Sciatic nerve (tissue), 2 donors: ENCODE measurements around the gene PRKAG3. TPM values are rescaled to one million over a fixed set of nuclear protein-coding genes. Genes with fewer than 3 reads are reported as not detected.

Experiments
- ATAC-seq: fragments of 200-7000 bp; cut with Tn5 transposase; one replicate; pipeline ENCODE4 v1.9.1; 2020; ENCODE audit warnings: mild to moderate bottlenecking, moderate library complexity
- DNase-seq: peaks from one replicate; pipeline ENCODE4 v3.0.0-alpha.2; 2020; ENCODE audit warnings: low spot score
- intact Hi-C: fragments of 100-400 bp; cut with DNase I; formaldehyde crosslinking; loops from one replicate; pipeline ENCODE4 v1.14.2; 2022
- total RNA-seq: library from RNA; stranded (reverse); fragmentation: NEBNext Ultra II Directional; extraction: Animal tissue kit (Norgen Biotek cat#: 25700); gene quantifications from one replicate; pipeline ENCODE4 v1.2.1, GENCODE V29; 2021
- donor health status: DM: no; HTN: no; CAD: no.
- donor health status: DM: no; HTN: no; CAD: no.

The PRKAG3 gene
- total RNA-seq: 0.49 TPM

GRCh38 chr2:218831378-218831990 lies at the start of gene PRKAG3:
Gene PRKAG3 (minus strand): TSS chr2:218831803.
- peak; percentile 64 for ATAC-seq
- intact Hi-C loops: no loop called here
- peak; percentile 58 for DNase-seq

- DNase-seq (no peak), ATAC-seq (no peak)
- intact Hi-C loops: no loop called here
Measured at GRCh38 chr2:218880859-218881594, 49.4 kb upstream of the PRKAG3 start.

- intact Hi-C loops: no loop called here
- DNase-seq: no peak
- ATAC-seq: peak; percentile 6
Measured at GRCh38 chr2:218880102-218880858, 48.7 kb upstream of the PRKAG3 start, which contains the start of gene WNT10A. Gene WNT10A (plus strand): TSS chr2:218880852. CDS start chr2:218880996, 144 bp downstream.

GRCh38 chr2:218879776-218880101 lies 48.1 kb upstream of the PRKAG3 start:
- intact Hi-C loops: no loop called here
- ATAC-seq: no peak
- DNase-seq: no peak

GRCh38 chr2:218878926-218879761 lies 47.5 kb upstream of the PRKAG3 start:
- ATAC-seq (no peak), DNase-seq (no peak)

GRCh38 chr2:218878486-218878885 lies 46.9 kb upstream of the PRKAG3 start:
- DNase-seq (no peak), ATAC-seq (no peak)
- intact Hi-C loops: no loop called here

More at GRCh38 chr2:218878926-218879761, 47.5 kb upstream of the PRKAG3 start:
- intact Hi-C loops: no loop called here

- intact Hi-C loops: no loop called here
- ATAC-seq (no peak), DNase-seq (no peak)
Measured at GRCh38 chr2:218877891-218878290, 46.3 kb upstream of the PRKAG3 start.

GRCh38 chr2:218877331-218877730 lies 45.7 kb upstream of the PRKAG3 start:
- no peak for ATAC-seq
- intact Hi-C loops: no loop called here
- DNase-seq: no peak

- intact Hi-C loops: no loop called here
- peak; percentile 57 for ATAC-seq
- DNase-seq: peak; percentile 81
Measured at GRCh38 chr2:218876562-218877219, 45.1 kb upstream of the PRKAG3 start.

GRCh38 chr2:218875692-218876246 lies 44.2 kb upstream of the PRKAG3 start:
- DNase-seq (no peak), ATAC-seq (no peak)
- intact Hi-C loops: no loop called here

- ATAC-seq (no peak), DNase-seq (no peak)
- intact Hi-C loops: loop anchor here (5.0 kb wide), 1 partner anchor 214 kb away; no protein-coding TSS in a partner anchor
Measured at GRCh38 chr2:218873359-218874194, 42.0 kb upstream of the PRKAG3 start.

GRCh38 chr2:218872645-218873358 lies 41.2 kb upstream of the PRKAG3 start:
- intact Hi-C loops: loop anchor here (5.0 kb wide), 1 partner anchor 214 kb away; no protein-coding TSS in a partner anchor
- ATAC-seq: no peak

GRCh38 chr2:218871345-218872302 lies 40.0 kb upstream of the PRKAG3 start:
- intact Hi-C loops: loop anchor here (5.0 kb wide), 1 partner anchor 216 kb away; no protein-coding TSS in a partner anchor
- DNase-seq (no peak), ATAC-seq (no peak)

More at GRCh38 chr2:218872645-218873358, 41.2 kb upstream of the PRKAG3 start:
- no peak for DNase-seq

GRCh38 chr2:218870984-218871344 lies 39.4 kb upstream of the PRKAG3 start:
- intact Hi-C loops: loop anchor here (5.0 kb wide), 1 partner anchor 216 kb away; no protein-coding TSS in a partner anchor
- ATAC-seq (no peak), DNase-seq (no peak)

GRCh38 chr2:218869064-218869463 lies 37.5 kb upstream of the PRKAG3 start:
- DNase-seq (no peak), ATAC-seq (no peak)
- intact Hi-C loops: no loop called here

- DNase-seq (no peak), ATAC-seq (peak; percentile 35)
- intact Hi-C loops: no loop called here
Measured at GRCh38 chr2:218867900-218868299, 36.3 kb upstream of the PRKAG3 start.
